AG10803 (cell line): ENCODE data around the gene C14orf180.

Source experiments
- DNase-seq: peaks from one replicate; pipeline ENCODE4 v3.0.0; 2010; ENCODE audit warnings: low read depth
- H3K4me3 ChIP-seq: 2 replicates; pipeline ENCODE4 v1.5.1; 2011; ENCODE audit warnings: mild to moderate bottlenecking, low read length, control low read depth
- TF ChIP-seq, protein P1 (sequence below): conservative IDR thresholded peaks from 2 replicates; pipeline ENCODE4 v1.5.1; 2011; ENCODE audit warnings: mild to moderate bottlenecking, low read length, control low read depth, inconsistent platforms

C14orf180 gene

DNA sequence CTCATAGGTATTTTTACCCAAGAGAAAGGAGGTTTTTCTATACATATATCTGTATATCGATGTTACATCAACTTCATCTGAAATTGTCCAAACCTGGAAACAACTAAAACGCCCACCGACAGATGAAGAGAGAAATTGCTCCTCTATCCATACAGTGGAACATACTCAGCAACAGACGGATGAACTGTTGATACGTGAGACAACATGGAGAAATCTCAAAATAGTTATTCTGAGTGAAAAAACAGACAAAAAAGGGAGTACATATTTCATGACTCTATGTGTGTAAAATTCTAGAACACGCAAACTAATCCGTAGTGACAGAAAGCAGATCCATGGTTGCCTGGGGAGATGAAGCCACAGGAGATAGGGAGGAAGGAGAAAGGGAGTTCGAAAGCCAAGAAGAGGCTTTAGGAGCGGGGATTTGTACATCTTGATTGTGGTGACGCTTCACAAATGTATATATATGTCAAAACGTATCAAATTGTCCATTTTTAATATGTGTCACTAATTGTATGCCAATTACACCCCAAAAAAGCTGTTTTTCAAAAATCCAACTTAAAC is 37.6 kb upstream of the C14orf180 start:
- no peak for DNase-seq
- H3K4me3 ChIP-seq: no peak overlapping the region
- TF ChIP-seq, protein P1, sequence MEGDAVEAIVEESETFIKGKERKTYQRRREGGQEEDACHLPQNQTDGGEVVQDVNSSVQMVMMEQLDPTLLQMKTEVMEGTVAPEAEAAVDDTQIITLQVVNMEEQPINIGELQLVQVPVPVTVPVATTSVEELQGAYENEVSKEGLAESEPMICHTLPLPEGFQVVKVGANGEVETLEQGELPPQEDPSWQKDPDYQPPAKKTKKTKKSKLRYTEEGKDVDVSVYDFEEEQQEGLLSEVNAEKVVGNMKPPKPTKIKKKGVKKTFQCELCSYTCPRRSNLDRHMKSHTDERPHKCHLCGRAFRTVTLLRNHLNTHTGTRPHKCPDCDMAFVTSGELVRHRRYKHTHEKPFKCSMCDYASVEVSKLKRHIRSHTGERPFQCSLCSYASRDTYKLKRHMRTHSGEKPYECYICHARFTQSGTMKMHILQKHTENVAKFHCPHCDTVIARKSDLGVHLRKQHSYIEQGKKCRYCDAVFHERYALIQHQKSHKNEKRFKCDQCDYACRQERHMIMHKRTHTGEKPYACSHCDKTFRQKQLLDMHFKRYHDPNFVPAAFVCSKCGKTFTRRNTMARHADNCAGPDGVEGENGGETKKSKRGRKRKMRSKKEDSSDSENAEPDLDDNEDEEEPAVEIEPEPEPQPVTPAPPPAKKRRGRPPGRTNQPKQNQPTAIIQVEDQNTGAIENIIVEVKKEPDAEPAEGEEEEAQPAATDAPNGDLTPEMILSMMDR: no peak

DNA sequence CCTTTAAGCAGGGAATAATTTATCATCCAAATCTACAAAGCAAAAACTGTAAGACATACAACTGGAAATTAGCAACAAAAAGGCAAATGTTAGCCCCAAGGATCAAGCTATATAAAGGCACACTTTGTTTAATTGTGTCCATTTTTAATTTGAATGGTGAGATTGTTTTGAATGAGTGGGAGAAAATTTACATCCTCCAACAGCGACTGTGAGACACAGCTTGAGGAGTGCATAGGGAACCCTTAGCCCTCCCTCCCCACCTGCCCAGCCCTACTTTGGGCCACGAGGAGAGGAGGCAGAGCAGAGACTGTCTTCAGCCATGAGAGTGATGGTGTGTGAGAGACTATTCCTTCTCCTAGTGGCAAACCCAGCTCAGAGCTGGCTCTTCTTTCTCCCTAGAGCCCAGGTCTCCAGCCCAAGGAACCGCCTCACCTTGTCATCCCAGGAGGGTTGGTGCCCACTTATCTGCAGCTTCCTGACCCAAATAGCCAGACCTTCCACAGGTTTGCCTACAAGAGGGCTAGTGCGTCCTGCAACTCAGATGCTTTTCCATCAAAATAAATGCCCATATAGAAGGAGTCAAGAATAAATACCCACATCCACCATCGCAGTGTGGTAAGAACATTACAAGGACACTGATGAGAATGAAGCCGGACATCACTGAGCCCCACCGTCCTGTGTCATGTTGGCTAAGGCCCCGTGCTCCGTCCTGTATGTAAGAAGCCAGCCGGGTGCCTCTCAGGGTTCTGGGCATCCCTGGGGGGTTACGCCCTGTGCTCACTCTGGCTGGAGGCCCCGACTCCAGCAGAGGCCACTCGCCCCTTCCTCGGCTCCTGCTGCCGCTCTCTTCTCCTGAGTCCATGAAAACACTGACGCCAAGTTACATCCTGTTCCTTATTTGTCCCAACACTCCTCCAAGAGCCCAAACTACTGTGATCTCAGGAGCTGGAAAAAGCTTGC is 36.4 kb upstream of the C14orf180 start:
- no peak for DNase-seq
- no peak overlapping the region for H3K4me3 ChIP-seq
- TF ChIP-seq, protein P1: no peak

- TF ChIP-seq, protein P1: no peak
- DNase-seq: no peak
- H3K4me3 ChIP-seq: no peak overlapping the region
These were observed 35.1 kb upstream of the C14orf180 start for GRCh38 chr14:104544362-104544961.

- DNase-seq: no peak
- H3K4me3 ChIP-seq: no peak overlapping the region
- TF ChIP-seq, protein P1: no peak
These were observed 34.2 kb upstream of the C14orf180 start for GRCh38 chr14:104545151-104545941.

- no peak overlapping the region for H3K4me3 ChIP-seq
- TF ChIP-seq, protein P1: no peak
- DNase-seq: no peak
These were observed 33.5 kb upstream of the C14orf180 start for GRCh38 chr14:104545942-104546501.

DNA sequence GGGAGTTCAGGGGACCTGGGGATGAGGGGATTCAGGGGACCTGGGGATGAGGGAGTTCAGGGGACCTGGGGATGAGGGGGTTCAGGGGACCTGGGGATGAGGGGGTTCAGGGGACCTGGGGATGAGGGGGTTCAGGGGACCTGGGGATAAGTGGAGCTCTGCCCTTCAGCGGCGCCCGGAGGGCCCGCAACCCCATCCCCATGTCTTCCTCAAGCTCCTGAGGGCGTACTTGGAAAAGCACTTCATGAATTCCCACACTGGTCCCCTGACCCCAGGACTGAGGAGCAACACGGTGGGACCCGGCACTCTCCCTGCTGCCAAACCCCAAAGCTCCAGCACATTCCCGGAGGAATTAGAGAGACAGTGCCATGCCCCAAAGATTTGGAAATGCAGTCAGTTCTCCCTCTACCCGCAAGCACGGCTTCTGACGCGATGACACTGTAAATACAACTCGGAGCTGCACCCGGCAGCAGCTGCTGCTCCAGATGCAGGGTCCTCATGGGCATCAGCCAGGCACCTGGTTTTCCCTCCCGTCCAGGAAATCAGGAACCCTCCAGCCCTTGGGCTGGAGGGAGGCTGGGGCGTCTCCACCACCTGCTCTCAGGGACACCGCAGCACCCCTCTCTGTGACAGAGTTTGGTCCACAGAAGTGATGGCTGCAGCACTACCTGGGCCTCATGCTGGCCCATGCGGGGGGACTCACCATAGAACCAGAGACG is 32.8 kb upstream of the C14orf180 start:
- DNase-seq: no peak
- H3K4me3 ChIP-seq: no peak overlapping the region
- TF ChIP-seq, protein P1: no peak
